LNCAP (cell line): Measurements from ENCODE around the gene ZNF621.

Source experiments
- TF ChIP-seq, protein P1 (sequence below): fragments of 450-650 bp; IDR thresholded peaks from 2 replicates; pipeline ENCODE4 v1.5.1; 2017; ENCODE audit warnings: mild to moderate bottlenecking

ZNF621 gene

DNA sequence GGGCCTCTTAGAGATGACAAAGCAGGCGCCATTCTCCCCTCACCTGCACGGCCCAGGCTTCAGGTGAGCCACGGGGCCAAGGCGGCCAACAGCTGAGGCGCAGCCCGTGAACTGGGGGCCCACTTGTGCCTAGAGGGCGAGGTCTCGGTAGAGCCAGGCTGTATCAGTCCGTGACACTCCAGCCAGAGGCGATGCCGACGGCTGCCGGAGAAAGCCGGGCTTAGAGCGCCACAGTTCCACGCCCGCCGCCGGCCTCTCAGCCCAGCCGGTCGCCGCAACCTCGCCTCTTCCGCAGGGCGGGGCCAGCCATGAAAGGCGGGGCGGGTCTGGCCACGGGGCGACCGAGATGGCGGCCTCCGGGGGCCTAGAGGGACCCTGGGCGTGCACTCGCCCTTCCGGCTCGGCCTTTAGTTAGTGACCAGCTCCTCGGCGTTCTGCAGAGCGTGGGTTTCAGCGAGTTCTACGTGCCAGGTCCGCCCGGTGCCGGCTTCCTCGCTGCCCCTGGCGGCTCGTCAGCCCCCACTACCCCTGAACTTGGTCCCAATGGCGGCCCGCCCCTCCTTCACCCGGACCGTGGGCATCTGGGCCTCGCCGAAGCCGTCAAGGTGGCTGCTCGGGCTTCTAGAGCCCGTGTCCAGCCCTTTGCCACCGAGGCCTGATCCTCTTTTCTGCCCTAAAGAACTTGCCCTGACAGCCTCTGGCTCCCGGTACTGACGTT, at the start of gene ZNF621:
ZNF621 (plus strand) TSS at position 393 of the 718 bp plus-strand sequence. CDS start 881 bp downstream, outside the sequence.
- TF ChIP-seq, protein P1, sequence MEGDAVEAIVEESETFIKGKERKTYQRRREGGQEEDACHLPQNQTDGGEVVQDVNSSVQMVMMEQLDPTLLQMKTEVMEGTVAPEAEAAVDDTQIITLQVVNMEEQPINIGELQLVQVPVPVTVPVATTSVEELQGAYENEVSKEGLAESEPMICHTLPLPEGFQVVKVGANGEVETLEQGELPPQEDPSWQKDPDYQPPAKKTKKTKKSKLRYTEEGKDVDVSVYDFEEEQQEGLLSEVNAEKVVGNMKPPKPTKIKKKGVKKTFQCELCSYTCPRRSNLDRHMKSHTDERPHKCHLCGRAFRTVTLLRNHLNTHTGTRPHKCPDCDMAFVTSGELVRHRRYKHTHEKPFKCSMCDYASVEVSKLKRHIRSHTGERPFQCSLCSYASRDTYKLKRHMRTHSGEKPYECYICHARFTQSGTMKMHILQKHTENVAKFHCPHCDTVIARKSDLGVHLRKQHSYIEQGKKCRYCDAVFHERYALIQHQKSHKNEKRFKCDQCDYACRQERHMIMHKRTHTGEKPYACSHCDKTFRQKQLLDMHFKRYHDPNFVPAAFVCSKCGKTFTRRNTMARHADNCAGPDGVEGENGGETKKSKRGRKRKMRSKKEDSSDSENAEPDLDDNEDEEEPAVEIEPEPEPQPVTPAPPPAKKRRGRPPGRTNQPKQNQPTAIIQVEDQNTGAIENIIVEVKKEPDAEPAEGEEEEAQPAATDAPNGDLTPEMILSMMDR = no peak

DNA sequence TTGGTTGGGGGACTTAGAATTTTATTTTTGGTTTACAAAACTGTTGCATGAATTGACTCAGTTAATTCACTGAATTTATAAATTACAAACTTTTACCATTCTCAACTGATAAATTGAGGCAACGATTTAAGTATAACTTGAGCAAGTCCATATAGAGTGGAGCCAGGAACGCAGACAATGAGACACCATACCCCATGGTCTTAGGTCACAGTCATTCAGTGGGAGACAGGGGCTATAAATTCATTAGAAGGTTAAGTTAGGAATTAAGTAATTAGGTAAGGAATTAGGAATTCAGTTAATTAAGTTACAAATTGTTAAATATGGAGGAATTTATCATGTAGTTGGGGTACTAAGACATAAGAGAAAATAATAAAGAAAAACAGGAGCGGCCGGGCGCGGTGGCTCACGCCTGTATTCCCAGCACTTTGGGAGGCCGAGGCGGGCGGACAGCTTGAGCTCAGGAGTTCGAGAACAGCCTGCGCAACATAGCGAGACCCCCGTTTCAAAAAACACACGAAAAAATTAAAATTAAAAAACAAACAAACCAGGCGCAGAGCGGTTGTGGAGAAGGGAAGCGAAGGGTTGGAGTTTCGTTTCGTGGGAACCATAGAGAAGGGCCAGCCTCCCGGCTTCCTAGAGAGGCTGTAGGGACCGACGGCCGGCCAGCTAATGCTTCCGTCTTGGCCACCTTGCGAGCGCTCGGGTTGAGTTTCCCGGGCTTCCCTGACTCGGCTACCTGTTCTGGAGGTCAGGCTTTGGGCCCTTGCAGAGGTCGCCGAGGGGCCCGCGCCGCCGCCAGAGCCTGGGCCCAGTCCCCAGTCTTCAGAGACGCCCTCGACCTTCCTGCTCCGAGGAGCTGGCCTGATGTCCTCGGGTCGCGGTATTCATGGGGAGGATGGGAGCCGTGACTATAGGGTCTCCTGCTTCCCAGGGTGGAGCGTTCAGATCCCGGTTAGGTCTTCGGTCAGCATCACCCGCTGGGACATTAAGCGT, 48.0 kb upstream of the ZNF621 start, which contains the start of gene ZNF619:
ZNF619 (plus strand) TSS at position 645 of the 993 bp plus-strand sequence. CDS start 858 bp downstream, outside the sequence.
- TF ChIP-seq, protein P1 = no peak

DNA sequence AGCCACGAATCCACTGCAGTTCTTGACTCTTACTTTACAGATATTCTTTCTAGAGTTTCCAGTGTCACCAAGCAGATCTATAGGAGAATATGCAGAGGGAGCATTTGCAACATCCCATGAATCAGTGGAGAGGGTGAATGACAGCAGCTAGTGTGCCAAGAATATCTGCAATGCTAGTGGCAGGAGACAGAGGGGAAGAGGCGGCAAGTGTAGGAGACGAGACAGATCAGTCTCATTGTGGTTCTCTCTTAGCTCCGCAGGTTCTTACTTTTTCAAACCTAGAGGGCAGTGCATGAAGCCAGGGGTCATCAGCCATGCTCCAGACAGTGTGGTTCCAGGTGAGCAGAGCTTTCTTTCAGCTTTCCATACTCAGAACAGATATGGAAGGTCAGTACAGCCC, 47.1 kb upstream of the ZNF621 start:
- TF ChIP-seq, protein P1 = no peak

DNA sequence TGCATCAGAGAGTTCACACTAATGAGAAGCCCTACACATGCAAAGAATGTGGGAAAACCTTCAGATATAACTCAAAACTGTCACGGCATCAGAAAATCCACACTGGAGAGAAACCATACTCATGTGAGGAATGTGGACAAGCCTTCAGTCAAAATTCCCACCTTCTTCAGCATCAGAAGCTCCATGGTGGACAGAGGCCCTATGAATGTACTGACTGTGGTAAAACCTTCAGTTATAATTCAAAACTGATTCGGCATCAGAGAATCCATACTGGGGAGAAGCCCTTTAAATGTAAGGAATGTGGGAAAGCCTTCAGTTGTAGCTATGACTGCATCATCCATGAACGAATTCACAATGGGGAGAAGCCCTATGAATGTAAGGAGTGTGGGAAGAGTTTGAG, 37.6 kb upstream of the ZNF621 start:
- TF ChIP-seq, protein P1 = no peak

DNA sequence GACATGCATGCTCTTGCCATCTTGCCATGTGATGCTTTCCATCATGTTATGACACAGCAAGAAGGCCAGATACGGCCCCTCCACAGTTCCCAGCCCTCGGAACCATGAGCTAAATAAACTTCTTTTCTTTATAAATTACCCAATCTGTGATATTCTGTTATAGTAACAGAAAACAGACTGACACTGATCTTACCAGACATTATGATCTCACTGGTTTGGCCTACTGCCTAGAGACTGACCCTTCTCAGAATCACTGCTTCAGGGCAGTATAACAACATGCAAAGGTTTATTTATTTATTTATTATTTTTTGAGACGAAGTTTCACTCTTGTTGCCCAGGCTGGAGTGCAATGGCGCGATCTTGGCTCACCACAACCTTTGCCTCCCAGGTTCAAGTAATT, 33.8 kb upstream of the ZNF621 start:
- TF ChIP-seq, protein P1 = no peak

DNA sequence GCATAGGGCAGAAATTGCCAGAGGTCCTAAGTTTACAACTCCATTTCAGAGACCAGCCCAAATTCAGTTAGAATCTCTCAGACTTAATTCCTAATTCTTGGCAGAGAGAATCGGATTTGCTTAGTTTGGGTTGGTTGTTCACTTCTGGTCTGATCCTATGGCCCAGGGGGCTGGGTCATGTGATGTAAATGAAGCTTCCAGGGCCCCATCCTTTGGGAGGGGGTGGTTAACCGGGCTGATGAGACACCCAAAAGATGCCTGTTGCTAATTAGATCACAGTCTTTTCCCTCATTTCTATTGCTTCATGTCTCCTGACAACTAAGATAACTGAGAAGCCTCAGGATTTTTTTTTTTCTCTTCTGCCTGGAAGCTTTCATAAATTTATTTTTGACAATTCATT, 30.1 kb upstream of the ZNF621 start:
- TF ChIP-seq, protein P1 = no peak

DNA sequence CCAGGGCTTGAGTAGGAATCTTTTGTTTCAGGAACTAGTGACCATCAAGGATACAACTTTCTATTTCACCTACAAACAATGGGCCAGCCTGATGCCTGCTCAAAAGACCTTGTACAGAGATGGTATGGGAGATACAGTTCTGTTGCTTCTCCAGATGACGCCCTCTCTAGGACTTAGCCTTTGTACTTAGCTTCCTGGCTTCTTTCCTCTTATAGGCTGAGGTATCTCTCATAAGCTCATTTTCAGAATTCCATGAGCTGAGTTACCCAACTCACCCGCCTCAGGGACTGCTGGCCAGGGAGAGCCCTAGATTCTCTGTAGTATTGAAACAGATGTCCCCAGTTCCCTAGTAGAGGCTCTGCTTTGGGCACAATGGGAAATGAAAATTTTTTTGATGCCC, 27.5 kb upstream of the ZNF621 start:
- TF ChIP-seq, protein P1 = no peak
